GM11168 (cell line): Measurements from ENCODE around the gene DNAJB11.
"Not testable (repeated sequence)": the region's sequence is repeated elsewhere in the genome, so short reads cannot be mapped to it uniquely, and the experiment has no call there.

Source experiments
- in situ Hi-C: fragments of 300-500 bp; cut with MboI; formaldehyde crosslinking; loops from one replicate; pipeline ENCODE4 v1.12.0; 2022; ENCODE audit warnings: low sequenced_read_pairs; ENCODE audit not compliant: unreplicated experiment

The DNAJB11 gene

DNA sequence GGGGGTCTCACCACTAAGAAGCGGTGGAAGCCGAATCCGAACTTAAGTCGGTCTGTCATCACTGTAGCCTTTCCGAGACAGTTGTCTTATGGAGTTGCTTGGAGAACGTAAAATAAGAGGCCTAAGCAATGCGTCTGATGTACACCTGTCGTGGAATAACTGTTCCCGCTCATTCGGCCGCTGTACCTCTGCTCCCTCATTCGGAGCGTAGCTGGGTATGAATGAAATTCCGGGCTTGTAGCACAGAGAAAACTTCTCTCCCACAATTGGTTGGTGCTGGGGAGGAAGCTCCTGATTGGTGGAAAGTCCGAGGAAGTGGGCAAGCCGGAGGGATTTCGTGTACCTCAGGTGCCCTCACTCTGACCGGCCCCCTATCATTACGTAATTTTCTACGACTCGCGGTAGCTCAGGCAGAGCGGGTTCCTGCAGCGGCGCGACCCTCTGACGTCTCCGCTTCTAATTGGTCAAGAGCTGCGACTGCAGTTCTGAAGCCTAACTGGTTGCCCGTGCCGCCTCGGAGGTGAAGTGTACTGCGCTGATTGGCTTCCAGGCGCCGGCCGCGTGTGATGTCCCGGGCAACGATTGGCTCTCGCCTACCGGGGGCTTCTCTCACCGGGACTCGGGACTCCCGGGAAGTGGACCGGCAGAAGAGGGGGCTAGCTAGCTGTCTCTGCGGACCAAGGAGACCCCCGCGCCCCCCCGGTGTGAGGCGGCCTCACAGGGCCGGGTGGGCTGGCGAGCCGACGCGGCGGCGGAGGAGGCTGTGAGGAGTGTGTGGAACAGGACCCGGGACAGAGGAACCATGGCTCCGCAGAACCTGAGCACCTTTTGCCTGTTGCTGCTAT lies at the start of gene DNAJB11:
TSS of gene DNAJB11 (plus strand) at position 625 of the 845 bp plus-strand sequence. CDS start at position 803, 178 bp downstream.
- in situ Hi-C loops, result no loop called here

- in situ Hi-C loops, result no loop called here
Measured at GRCh38 chr3:186520957-186521842, 49.3 kb upstream of the DNAJB11 start.

DNA sequence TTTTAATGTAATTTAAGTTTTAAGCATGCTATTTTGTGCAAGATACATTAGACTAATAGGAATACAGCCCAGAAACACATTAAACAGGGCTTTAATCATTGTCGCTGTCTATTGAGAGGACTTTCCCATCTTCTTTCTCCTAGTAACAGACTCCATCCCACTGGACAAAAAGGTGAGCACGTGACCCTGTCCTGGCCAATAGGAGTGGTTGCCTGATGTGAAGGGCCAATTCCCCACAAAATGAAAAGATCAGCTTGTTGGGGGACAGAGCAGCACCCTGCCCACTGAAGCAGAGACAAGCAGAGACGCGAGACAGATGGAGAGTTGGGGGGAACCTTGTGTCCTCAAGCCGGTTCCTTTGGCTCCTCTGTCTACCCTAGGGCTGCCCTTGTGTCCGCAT lies 47.5 kb upstream of the DNAJB11 start:
- in situ Hi-C loops, result no loop called here

GRCh38 chr3:186523434-186523833 lies 47.1 kb upstream of the DNAJB11 start:
- in situ Hi-C loops, result no loop called here

DNA sequence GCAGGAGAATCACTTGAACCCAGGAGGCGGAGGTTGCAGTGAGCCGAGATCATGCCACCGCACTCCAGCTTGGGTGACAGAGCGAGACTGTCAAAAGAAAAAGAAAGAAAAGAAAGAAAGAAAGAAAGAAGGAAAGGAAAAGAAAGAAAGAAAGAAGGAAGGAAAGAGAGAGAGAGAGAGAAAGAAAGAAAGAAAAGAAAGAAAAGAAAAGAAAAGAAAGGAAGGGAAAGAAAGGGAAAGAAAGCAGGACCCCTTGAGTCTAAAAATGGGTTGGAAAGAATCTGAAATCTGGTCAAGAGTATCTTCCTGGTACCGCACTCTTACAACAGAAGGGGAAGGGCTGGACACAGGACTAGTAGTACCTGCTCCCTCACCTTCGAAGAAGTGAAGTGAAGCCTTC lies 45.9 kb upstream of the DNAJB11 start:
- in situ Hi-C loops, result no loop called here

DNA sequence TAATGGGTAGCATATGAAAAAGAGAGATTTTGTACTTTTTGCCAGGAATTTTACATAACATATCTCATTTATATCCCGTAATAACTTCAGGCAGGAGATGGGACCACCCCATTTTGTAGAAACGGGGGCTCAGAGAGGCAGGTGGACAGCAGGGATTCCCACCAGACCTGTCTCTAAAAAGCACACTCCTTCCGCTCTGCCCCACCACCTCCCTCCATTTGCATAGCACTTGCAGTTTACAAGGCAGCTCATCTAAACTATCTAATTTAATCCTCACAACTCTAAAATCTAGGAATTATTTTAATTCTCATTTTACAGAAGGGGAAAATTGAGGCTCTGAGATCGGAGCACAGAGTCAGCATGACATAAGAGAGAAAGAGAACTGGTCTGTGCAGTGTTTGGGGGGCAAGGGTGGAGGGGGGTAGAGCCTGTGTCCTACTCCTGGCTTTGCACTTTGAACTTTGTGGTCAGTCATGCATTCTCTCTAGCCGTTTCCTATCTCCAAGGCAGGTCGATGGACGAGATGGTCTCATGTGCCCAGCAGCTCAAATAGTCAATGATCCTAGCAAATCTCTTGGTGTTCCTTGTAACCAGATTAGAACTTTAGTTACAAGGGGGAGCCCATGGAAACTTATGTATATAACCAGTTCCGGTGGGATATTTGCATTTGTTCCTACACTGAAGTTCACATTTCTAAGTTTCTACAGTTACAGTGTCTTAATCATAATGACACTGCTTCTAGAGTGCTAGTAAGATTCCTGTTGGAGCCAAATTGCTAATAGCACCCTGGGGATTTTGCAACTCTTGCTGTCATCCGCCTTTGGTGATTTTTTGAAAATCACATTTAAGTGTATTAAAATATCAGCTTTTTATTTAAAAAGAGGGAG lies 44.9 kb upstream of the DNAJB11 start:
- in situ Hi-C loops, result no loop called here

GRCh38 chr3:186526256-186526606 lies 44.3 kb upstream of the DNAJB11 start:
- in situ Hi-C loops, result no loop called here

DNA sequence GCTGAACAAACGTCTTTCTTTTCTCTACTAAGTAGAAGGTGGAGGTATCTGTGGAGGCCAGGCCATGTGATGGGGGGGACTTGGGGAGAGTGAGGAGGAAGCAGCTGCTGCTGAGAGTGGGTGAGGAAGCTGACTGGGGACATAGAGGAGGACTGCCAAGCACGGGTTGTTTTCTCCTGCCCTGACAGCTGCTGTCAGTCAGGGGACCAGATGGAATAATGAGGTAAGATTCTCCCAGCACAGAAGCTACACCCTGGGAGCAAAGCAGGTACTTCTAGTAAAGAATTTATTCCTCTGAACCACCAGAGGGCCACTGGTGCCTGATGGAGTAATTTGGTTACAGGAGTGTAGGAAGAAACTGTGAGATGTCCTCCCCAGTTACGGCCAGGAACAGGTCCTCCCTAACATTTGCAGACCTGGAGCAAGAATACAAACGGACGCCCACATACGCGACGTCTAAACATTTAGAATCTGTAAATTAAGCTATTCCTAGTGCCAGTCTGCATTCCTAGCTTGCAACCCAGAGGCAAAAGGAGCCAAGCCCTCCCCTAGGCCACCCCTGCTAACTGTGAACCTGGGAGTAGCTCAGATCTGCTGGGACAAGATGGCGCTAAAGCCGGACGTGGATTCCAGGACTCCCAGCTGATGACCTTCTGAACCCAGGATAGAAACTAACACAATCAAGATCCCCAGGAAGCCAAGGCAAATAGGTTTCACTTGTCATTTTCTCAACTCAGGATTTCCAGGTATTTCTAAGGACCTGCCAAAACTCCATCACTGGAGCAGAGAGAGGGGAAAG lies 41.1 kb upstream of the DNAJB11 start:
- in situ Hi-C loops, result no loop called here

DNA sequence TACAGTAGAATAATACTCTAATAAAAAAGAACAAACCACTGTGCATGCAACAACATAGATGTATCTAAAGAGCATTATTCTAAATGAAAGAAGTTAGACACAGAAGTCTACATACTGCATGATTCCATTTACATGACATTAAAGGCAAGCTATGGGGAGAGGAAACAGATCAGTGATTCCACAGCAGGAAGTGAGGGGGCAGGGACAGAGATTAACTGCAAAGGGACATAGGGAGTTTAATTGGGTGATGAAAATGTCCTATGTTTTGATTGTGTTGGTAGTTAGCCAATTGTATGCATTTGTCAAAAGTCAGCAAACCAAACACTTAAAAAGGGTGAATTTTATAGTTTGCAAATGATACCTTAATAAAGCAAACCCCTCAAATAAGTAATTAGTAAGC lies 40.1 kb upstream of the DNAJB11 start:
- in situ Hi-C loops, result no loop called here

GRCh38 chr3:186531694-186532093 lies 38.8 kb upstream of the DNAJB11 start:
- in situ Hi-C loops, result not testable (repeated sequence)

GRCh38 chr3:186532598-186533072 lies 37.9 kb upstream of the DNAJB11 start:
- in situ Hi-C loops, result no loop called here

DNA sequence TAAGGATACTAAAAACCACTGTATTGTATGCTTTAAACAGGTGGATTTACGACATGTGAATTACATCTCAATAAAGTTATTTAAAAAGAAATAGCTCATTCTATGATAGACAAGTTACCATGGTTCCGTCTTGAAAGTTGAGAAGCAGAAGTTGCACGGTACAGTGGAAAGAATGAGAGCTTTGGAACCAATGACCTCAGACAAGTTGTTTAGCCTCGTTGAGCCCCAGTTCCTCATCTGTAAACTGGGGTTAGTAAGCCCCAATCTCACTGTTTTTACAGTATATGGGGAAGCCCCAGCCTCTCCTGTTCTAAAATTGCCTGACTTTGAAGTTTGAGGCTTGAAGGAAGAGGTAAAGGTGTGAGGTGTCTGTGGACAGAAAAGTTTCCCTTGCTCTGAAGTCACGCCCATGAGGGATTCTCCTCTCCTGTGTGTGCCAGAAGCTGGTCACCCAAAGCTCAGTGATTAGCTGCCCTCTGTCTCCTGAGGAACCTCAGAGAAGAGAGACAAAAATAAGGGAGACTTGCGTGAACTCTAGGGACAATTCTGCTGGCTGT lies 36.3 kb upstream of the DNAJB11 start:
- in situ Hi-C loops, result no loop called here

- in situ Hi-C loops, result no loop called here
Measured at GRCh38 chr3:186536883-186537844, 33.4 kb upstream of the DNAJB11 start.

DNA sequence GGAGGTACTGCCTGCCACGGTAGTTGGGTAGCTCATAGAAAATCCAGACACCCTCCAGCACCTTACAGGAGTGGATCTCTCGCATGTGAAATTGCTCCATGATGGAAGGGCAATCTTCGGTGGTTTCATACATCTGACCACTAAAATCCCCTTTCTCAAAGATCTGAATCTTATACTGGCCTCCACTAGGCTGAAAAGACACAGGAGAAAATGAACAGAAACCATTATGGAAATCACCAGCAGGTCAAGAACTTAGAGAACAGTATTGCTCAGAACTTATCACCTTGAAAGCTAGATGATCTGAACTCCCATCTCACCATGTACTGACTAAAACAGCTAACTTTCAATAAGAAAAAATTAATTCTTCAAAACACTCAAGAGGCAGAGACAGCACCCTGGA lies 31.7 kb upstream of the DNAJB11 start:
- in situ Hi-C loops, result no loop called here

DNA sequence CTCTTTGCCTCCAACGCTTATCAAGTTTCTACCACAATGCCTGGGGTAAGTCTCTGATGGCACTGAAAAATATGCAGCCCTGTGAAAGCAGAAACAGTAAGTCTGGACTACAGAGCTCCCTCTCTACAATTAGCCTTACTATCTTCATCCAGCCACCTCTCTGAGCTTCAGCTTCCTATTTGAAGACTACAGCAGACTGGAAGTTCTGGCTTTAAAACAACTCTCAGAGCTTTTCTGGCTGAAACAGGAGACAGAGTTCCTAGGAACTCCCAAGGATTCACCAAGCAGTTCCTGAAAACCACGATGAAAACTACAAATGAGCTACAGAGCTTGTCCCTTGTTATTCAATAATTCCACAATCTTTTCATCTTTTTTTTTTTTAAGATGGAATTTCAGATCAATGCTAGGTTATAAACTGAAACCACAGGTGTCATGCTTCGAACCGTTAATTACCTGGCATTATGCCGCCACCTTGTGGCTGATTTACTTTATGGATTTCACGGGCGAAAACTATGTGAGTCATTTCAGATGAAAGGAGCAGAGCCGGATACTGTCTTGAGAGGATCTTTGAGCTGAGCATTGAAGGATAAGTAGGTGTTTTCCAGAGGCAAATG lies 30.2 kb upstream of the DNAJB11 start:
- in situ Hi-C loops, result no loop called here

DNA sequence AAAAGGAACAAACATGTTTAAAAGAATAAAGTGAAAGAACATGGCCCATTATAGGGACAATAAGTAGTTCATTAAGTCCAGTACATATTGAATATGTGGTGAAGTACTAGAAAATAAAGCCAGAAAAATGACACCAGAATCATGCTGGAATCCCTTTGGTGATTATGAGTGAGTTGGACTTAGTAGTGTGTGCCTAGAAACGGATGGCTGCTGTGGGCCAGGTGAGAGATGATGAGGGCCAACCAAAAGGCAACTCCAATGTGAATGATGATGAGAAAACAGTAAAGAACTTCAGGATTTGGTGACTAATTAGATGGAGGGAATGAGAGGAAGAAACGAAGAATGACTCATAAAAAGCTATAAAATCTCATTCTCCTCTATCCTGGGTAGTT lies 29.7 kb upstream of the DNAJB11 start:
- in situ Hi-C loops, result no loop called here

DNA sequence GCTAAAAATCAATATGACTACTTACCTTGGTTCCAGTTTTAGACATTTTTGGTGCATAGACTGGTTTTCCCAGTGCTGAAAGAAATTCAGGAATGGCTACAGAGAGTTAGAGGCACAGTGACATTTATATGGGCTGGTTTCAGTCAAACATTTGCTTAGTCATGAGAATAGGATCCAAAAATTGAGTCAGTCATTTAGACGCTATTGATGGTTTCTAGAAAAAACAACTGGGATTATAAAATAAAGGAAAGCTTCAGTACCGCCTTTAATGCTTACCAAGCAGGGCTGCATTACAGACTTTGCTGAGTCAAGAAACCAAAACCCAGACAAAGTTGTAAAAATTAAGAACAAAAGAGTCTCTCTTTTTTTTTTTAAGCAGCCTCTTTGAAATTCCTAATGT lies 26.2 kb upstream of the DNAJB11 start, which contains the start of gene CRYGS:
TSS of gene CRYGS (minus strand) at position 100 of the 400 bp plus-strand sequence. CDS start at position 46, 54 bp downstream.
- in situ Hi-C loops, result no loop called here
